Lower lobe of right lung (tissue), 2 donors: ENCODE results near the gene GLMN. TPM values are rescaled to one million over a fixed set of nuclear protein-coding genes. Genes with fewer than 3 reads are reported as not detected.

ENCODE experiments used
- ATAC-seq, 2 donors: fragments of 200-7000 bp; cut with Tn5 transposase; one replicate each; pipeline ENCODE4 v1.9.1; 2020 to 2022; ENCODE audit warnings: mild to moderate bottlenecking in 2 of 2, moderate library complexity in 2 of 2
- DNase-seq: peaks from one replicate; pipeline ENCODE4 v3.0.0-alpha.2; 2020
- H3K27ac ChIP-seq: fragments of 200-600 bp; one replicate; pipeline ENCODE4 v1.8.0; 2022
- H3K27me3 ChIP-seq: fragments of 200-600 bp; one replicate; pipeline ENCODE4 v1.8.0; 2022; ENCODE audit warnings: low read depth
- H3K36me3 ChIP-seq: fragments of 200-600 bp; one replicate; pipeline ENCODE4 v1.8.0; 2022; ENCODE audit warnings: mild to moderate bottlenecking
- H3K4me1 ChIP-seq: fragments of 200-600 bp; one replicate; pipeline ENCODE4 v1.8.0; 2022
- H3K4me3 ChIP-seq: fragments of 200-600 bp; one replicate; pipeline ENCODE4 v1.8.0; 2022; ENCODE audit warnings: mild to moderate bottlenecking
- H3K9me3 ChIP-seq: fragments of 200-600 bp; one replicate; pipeline ENCODE4 v1.8.0; 2022
- CTCF ChIP-seq: fragments of 200-600 bp; IDR thresholded peaks from one replicate; pipeline ENCODE4 v1.8.0; 2022; ENCODE audit warnings: antibody characterized with exemption, mild to moderate bottlenecking
- intact Hi-C: fragments of 100-400 bp; cut with DNase I; formaldehyde crosslinking; loops from one replicate; pipeline ENCODE4 v1.11.0; 2022
- total RNA-seq: library from RNA; stranded (reverse); fragmentation: NEBNext Ultra II Directional; extraction: Animal tissue kit (Norgen Biotek cat#: 25700); gene quantifications from one replicate; pipeline ENCODE4 v1.2.1, GENCODE V29; 2021
- donor health status: DM: no; HTN: yes; CAD: no; lungs with severe emphysema.

Gene GLMN
- total RNA-seq, 1 donor from 2014 or later = 6.5 TPM

- H3K4me3 ChIP-seq = no peak overlapping the region
- no peak for DNase-seq
- intact Hi-C loops = no loop called here
- ATAC-seq = no peak
- H3K36me3 ChIP-seq = peaks cover 43% of the 10 kb centered on the region
- no peaks in the 10 kb centered on the region for H3K4me1 ChIP-seq
- H3K9me3 ChIP-seq = peaks cover 25% of the 10 kb centered on the region
- TF ChIP-seq CTCF = no peak
- H3K27me3 ChIP-seq = no peaks in the 10 kb centered on the region
- H3K27ac ChIP-seq = no peak overlapping the region
Measured at GRCh38 chr1:92324784-92325183, 26.0 kb upstream of the GLMN start.

GRCh38 chr1:92323473-92324453, 25.0 kb upstream of the GLMN start:
- Histone ChIP-seq H3K4me1 (no peaks in the 10 kb centered on the region), H3K4me3 (no peak overlapping the region), H3K36me3 (peaks cover 43% of the 10 kb centered on the region), H3K27me3 (no peaks in the 10 kb centered on the region), H3K9me3 (peaks cover 25% of the 10 kb centered on the region), H3K27ac (no peak overlapping the region)
- no peak for TF ChIP-seq CTCF
- DNase-seq = no peak
- ATAC-seq = no peak
- intact Hi-C loops = no loop called here

GRCh38 chr1:92317836-92318493, 19.2 kb upstream of the GLMN start:
- Histone ChIP-seq H3K36me3 (peaks cover 32% of the 10 kb centered on the region), H3K27ac (no peak overlapping the region), H3K4me1 (no peaks in the 10 kb centered on the region), H3K9me3 (no peaks in the 10 kb centered on the region), H3K27me3 (no peaks in the 10 kb centered on the region), H3K4me3 (no peak overlapping the region)
- ATAC-seq (no peak), DNase-seq (no peak)
- intact Hi-C loops = no loop called here
- no peak for TF ChIP-seq CTCF

GRCh38 chr1:92315766-92316599, 17.2 kb upstream of the GLMN start:
- TF ChIP-seq CTCF = no peak
- Histone ChIP-seq H3K27ac (no peak overlapping the region), H3K36me3 (peaks cover 34% of the 10 kb centered on the region), H3K4me3 (no peak overlapping the region), H3K4me1 (no peaks in the 10 kb centered on the region), H3K27me3 (no peaks in the 10 kb centered on the region), H3K9me3 (no peaks in the 10 kb centered on the region)
- intact Hi-C loops = no loop called here
- ATAC-seq (peak in 1 of 2 donors; percentile 49), DNase-seq (no peak)

GRCh38 chr1:92314024-92314423, 15.2 kb upstream of the GLMN start:
- Histone ChIP-seq H3K9me3 (no peaks in the 10 kb centered on the region), H3K27ac (no peak overlapping the region), H3K4me1 (no peaks in the 10 kb centered on the region), H3K27me3 (no peaks in the 10 kb centered on the region), H3K36me3 (peaks cover 25% of the 10 kb centered on the region), H3K4me3 (no peak overlapping the region)
- intact Hi-C loops = no loop called here
- DNase-seq (no peak), ATAC-seq (no peak)
- TF ChIP-seq CTCF = no peak
